ENCODE data around the gene WBP11.

The WBP11 gene

GRCh38 chr12:14795028-14795448 lies 8.2 kb downstream of the WBP11 start:
- no peak for DNase-seq (ENCODE audit: low spot score)
- H3K27ac ChIP-seq = no peak overlapping the region
- CTCF ChIA-PET = no interaction called here
- POLR2A ChIA-PET (ENCODE audit: low non-redundant PET) = no interaction called here
- TF ChIP-seq CTCF (conservative IDR thresholded peaks at IDR 0.05; ENCODE audit: low read depth) = no peak

GRCh38 chr12:14785568-14785967 lies 17.7 kb downstream of the WBP11 start:
- ChIA-PET CTCF (no interaction called here), POLR2A (ENCODE audit: low non-redundant PET) (no interaction called here)
- TF ChIP-seq CTCF (conservative IDR thresholded peaks at IDR 0.05; ENCODE audit: low read depth) = no peak
- no peak overlapping the region for H3K27ac ChIP-seq
- no peak for DNase-seq (ENCODE audit: low spot score)

DNA sequence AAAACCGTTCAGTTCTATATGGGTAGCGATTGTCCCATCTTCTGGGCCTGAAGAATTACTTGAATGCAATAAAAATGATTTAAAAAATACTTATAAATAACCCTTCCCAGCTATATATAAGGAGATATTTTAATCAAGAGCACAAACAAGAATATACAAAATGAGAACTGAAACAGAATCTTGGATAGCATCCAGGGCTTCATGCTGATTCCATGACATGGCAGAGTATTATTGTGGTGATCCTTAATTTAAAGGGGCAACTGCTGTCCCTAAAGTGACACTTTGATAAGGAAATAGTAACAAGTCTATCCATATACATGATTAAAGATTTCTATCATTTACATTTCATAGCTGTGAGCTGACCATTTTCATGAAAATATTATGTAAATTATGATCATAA lies 18.8 kb downstream of the WBP11 start:
- no peak overlapping the region for H3K27ac ChIP-seq
- TF ChIP-seq CTCF (conservative IDR thresholded peaks at IDR 0.05; ENCODE audit: low read depth) = no peak
- ChIA-PET POLR2A (ENCODE audit: low non-redundant PET) (interaction anchor here (1.3 kb wide), 1 partner anchor 14 kb away, joined by 5 read pairs; no protein-coding TSS in a partner anchor), CTCF (interaction anchor here (0.5 to 1.9 kb wide), 2 partner anchors 13 to 16 kb away, joined by 3 to 4 read pairs; no protein-coding TSS in a partner anchor)
- DNase-seq (ENCODE audit: low spot score) = no peak

- POLR2A ChIA-PET (ENCODE audit: low non-redundant PET) = no interaction called here
- CTCF ChIA-PET = interaction anchor here (0.6 kb wide), 1 partner anchor 1749 kb away, joined by 3 read pairs; no protein-coding TSS in a partner anchor
- no peak overlapping the region for H3K27ac ChIP-seq
- no peak for DNase-seq (ENCODE audit: low spot score)
- TF ChIP-seq CTCF (conservative IDR thresholded peaks at IDR 0.05; ENCODE audit: low read depth) = no peak
Observed at GRCh38 chr12:14782756-14783155, 20.5 kb downstream of the WBP11 start.

DNA sequence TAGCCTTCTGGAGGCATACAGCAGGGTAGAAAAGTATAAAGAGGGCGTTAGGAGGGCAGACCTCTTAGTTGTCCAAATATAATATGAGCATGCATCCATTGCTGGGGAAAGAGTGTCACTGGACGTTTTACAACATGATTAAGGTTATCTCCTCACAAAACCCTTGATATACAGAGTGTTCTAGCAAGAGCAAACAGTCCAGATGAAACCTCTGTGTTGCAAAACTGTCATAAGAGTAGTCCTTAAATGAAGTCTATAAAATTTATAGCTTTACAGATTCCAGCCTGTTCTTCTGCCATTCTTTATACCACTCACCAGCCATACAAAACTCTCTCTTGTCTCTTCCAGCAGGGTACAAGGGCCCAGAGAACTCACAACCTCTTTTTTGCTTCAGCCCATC lies 21.7 kb downstream of the WBP11 start:
- POLR2A ChIA-PET (ENCODE audit: low non-redundant PET) = no interaction called here
- TF ChIP-seq CTCF (conservative IDR thresholded peaks at IDR 0.05; ENCODE audit: low read depth) = no peak
- H3K27ac ChIP-seq = no peak overlapping the region
- DNase-seq (ENCODE audit: low spot score) = no peak
- CTCF ChIA-PET = interaction anchor here (0.7 to 0.9 kb wide), 2 partner anchors 30 to 167 kb away, joined by 3 read pairs; no protein-coding TSS in a partner anchor

- no peak for TF ChIP-seq CTCF (conservative IDR thresholded peaks at IDR 0.05; ENCODE audit: low read depth)
- ChIA-PET POLR2A (ENCODE audit: low non-redundant PET) (no interaction called here), CTCF (interaction anchor here (0.9 kb wide), 1 partner anchor 30 kb away, joined by 3 read pairs; no protein-coding TSS in a partner anchor)
- no peak overlapping the region for H3K27ac ChIP-seq
- DNase-seq (ENCODE audit: low spot score) = no peak
Observed at GRCh38 chr12:14780859-14781258, 22.4 kb downstream of the WBP11 start.

Data from RWPE1 (cell line).